Astrocyte (in vitro differentiated cells and primary cell): ENCODE data around the gene PLEKHA1. TPM values are rescaled to one million over a fixed set of nuclear protein-coding genes. Genes with fewer than 3 reads are reported as not detected.

ENCODE experiments used
- DNase-seq: peaks from one replicate; pipeline ENCODE4 v3.0.0-alpha.2; 2010; ENCODE audit warnings: low read depth
- FAIRE-seq: peaks from 2 replicates; lab custom pipeline; 2011; peaks lifted over from hg19 to GRCh38; lab: Jason Lieb, UNC
- H2AFZ ChIP-seq: 2 replicates; pipeline ENCODE4 v1.6.0; 2012; ENCODE audit warnings: low read depth, low read length, inconsistent platforms
- H3K27ac ChIP-seq: 2 replicates; pipeline ENCODE4 v1.5.1; 2011; ENCODE audit warnings: low read depth, low read length, inconsistent platforms
- H3K27me3 ChIP-seq: 2 replicates; pipeline ENCODE4 v1.6.0; 2011; ENCODE audit warnings: low read length, inconsistent platforms; ENCODE audit not compliant: insufficient read depth
- H3K36me3 ChIP-seq: 2 replicates; pipeline ENCODE4 v1.5.1; 2011; ENCODE audit warnings: low read length, inconsistent platforms; ENCODE audit not compliant: insufficient read depth
- H3K4me1 ChIP-seq: 2 replicates; pipeline ENCODE4 v1.5.1; 2011; ENCODE audit warnings: low read length, inconsistent platforms; ENCODE audit not compliant: insufficient read depth
- H3K4me2 ChIP-seq: 2 replicates; pipeline ENCODE4 v1.6.0; 2012; ENCODE audit warnings: low read length, inconsistent platforms
- H3K4me3 ChIP-seq: 2 replicates; pipeline ENCODE4 v1.5.1; 2011; ENCODE audit warnings: low read depth, mild to moderate bottlenecking, low read length, inconsistent platforms; ENCODE audit not compliant: insufficient read depth
- H3K79me2 ChIP-seq: 2 replicates; pipeline ENCODE4 v1.6.0; 2012; ENCODE audit warnings: mild to moderate bottlenecking, low read length, inconsistent platforms; ENCODE audit not compliant: insufficient read depth
- H3K9ac ChIP-seq: 2 replicates; pipeline ENCODE4 v1.6.0; 2012; ENCODE audit warnings: mild to moderate bottlenecking, low read length, inconsistent platforms
- H3K9me3 ChIP-seq: 2 replicates; pipeline ENCODE4 v1.5.1; 2012; ENCODE audit warnings: low read depth, mild to moderate bottlenecking, low read length, inconsistent platforms; ENCODE audit not compliant: insufficient read depth
- H4K20me1 ChIP-seq: 2 replicates; pipeline ENCODE4 v1.6.0; 2012; ENCODE audit warnings: low read length, inconsistent platforms; ENCODE audit not compliant: insufficient read depth
- H3K27ac Mint-ChIP-seq: one replicate; pipeline ENCODE4 v1.8.0; 2021; ENCODE audit warnings: mild to moderate bottlenecking, mixed read lengths; ENCODE audit not compliant: unreplicated experiment
- H3K27me3 Mint-ChIP-seq: one replicate; pipeline ENCODE4 v1.8.0; 2021; ENCODE audit warnings: low read depth, mixed read lengths; ENCODE audit not compliant: unreplicated experiment
- H3K36me3 Mint-ChIP-seq: one replicate; pipeline ENCODE4 v1.8.0; 2021; ENCODE audit warnings: low read depth, mixed read lengths; ENCODE audit not compliant: unreplicated experiment
- H3K4me1 Mint-ChIP-seq: one replicate; pipeline ENCODE4 v1.8.0; 2021; ENCODE audit warnings: low read depth, mixed read lengths; ENCODE audit not compliant: unreplicated experiment
- H3K4me3 Mint-ChIP-seq: one replicate; pipeline ENCODE4 v1.8.0; 2021; ENCODE audit warnings: mild to moderate bottlenecking, moderate library complexity, mixed read lengths; ENCODE audit not compliant: unreplicated experiment
- H3K9me3 Mint-ChIP-seq: one replicate; pipeline ENCODE4 v1.8.0; 2021; ENCODE audit warnings: mild to moderate bottlenecking, mixed read lengths; ENCODE audit not compliant: unreplicated experiment
- EZH2 ChIP-seq: IDR thresholded peaks from 2 replicates; pipeline ENCODE4 v1.6.1; 2012; ENCODE audit warnings: mild to moderate bottlenecking, low read length, inconsistent platforms; ENCODE audit not compliant: insufficient read depth
- total RNA-seq: library from RNA; stranded (reverse); gene quantifications from 2 replicates; pipeline ENCODE4 v1.2.1, GENCODE V29; 2021
- TF ChIP-seq, protein P1 (sequence below): IDR thresholded peaks from 2 replicates; pipeline ENCODE4 v1.5.1; 2011; ENCODE audit warnings: low read depth, mild to moderate bottlenecking, inconsistent platforms, low read length, moderate library complexity; ENCODE audit not compliant: insufficient read depth

PLEKHA1 gene
- total RNA-seq, 1 donor from 2014 or later: 31.7 TPM

DNA sequence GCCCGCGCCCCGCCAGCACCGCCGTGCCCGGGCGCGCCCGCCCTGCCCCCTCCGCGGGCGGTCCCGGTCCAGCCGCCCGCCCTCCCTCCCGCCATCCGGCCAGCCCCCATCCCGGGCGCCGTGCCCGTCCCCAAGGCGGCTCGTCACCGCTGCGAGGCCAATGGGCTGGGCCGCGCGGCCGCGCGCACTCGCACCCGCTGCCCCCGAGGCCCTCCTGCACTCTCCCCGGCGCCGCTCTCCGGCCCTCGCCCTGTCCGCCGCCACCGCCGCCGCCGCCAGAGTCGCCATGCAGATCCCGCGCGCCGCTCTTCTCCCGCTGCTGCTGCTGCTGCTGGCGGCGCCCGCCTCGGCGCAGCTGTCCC is 86.8 kb downstream of the PLEKHA1 start, which contains the start of gene HTRA1:
Gene HTRA1, plus strand, starts transcription at position 187 of the 362 bp plus-strand sequence. Its CDS starts 100 bp downstream, at position 287.
- Mint-ChIP-seq H3K27ac (no peak within 1 kb of the TSS), H3K27me3 (peaks cover 57% of the 10 kb centered on the region), H3K4me1 (peaks cover 20% of the 10 kb centered on the region), H3K9me3 (no peaks in the 10 kb centered on the region), H3K4me3 (peak within 1 kb of the TSS; percentile 87), H3K36me3 (peaks cover 11% of the 10 kb centered on the region)
- Histone ChIP-seq H4K20me1 (peaks cover 34% of the 10 kb centered on the region), H3K27me3 (peaks cover 5% of the 10 kb centered on the region), H3K36me3 (no peaks in the 10 kb centered on the region), H3K4me2 (peak within 1 kb of the TSS; percentile 94), H3K79me2 (peaks cover 21% of the 10 kb centered on the region), H3K4me3 (peak within 1 kb of the TSS; percentile 74), H3K9me3 (no peaks in the 10 kb centered on the region), H3K9ac (peak within 1 kb of the TSS; percentile 74), H3K4me1 (peaks cover 24% of the 10 kb centered on the region), H3K27ac (no peak within 1 kb of the TSS), H2AFZ (peak within 1 kb of the TSS; percentile 81)
- no peak for FAIRE-seq
- DNase-seq: no peak
- TF ChIP-seq EZH2: no peak
- TF ChIP-seq, protein P1, sequence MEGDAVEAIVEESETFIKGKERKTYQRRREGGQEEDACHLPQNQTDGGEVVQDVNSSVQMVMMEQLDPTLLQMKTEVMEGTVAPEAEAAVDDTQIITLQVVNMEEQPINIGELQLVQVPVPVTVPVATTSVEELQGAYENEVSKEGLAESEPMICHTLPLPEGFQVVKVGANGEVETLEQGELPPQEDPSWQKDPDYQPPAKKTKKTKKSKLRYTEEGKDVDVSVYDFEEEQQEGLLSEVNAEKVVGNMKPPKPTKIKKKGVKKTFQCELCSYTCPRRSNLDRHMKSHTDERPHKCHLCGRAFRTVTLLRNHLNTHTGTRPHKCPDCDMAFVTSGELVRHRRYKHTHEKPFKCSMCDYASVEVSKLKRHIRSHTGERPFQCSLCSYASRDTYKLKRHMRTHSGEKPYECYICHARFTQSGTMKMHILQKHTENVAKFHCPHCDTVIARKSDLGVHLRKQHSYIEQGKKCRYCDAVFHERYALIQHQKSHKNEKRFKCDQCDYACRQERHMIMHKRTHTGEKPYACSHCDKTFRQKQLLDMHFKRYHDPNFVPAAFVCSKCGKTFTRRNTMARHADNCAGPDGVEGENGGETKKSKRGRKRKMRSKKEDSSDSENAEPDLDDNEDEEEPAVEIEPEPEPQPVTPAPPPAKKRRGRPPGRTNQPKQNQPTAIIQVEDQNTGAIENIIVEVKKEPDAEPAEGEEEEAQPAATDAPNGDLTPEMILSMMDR: no peak

DNA sequence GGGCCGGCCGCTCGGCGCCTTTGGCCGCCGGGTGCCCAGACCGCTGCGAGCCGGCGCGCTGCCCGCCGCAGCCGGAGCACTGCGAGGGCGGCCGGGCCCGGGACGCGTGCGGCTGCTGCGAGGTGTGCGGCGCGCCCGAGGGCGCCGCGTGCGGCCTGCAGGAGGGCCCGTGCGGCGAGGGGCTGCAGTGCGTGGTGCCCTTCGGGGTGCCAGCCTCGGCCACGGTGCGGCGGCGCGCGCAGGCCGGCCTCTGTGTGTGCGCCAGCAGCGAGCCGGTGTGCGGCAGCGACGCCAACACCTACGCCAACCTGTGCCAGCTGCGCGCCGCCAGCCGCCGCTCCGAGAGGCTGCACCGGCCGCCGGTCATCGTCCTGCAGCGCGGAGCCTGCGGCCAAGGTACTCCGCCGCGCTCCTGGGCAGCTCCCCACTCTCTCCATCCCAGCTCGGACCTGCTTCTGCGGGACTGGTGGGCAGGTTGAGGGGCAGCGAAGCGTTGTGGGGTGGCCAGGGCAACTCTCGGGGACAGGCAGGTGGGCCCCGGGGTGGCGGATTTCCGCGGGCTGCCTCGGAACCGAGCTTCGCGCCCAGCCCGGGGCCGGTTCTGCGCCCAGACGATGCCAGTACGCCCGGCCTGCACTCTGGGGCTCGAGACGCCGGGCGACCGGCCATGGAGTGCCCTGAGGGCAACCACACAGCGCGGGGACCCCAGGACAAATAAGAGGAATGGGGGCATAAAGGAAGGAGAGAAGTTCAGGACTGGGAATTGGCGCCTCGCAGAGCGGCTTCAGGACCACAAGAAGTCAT is 87.4 kb downstream of the PLEKHA1 start:
- Histone ChIP-seq H3K27me3 (peaks cover 5% of the 10 kb centered on the region), H3K4me2 (peak overlapping the region; percentile 94), H3K36me3 (no peaks in the 10 kb centered on the region), H3K9me3 (no peaks in the 10 kb centered on the region), H3K4me1 (peaks cover 24% of the 10 kb centered on the region), H3K79me2 (peaks cover 23% of the 10 kb centered on the region), H3K9ac (peak overlapping the region; percentile 74), H3K27ac (no peak overlapping the region), H4K20me1 (peaks cover 40% of the 10 kb centered on the region), H2AFZ (peak overlapping the region; percentile 81), H3K4me3 (peak overlapping the region; percentile 74)
- H3K27ac Mint-ChIP-seq: no peak overlapping the region
- H3K4me3 Mint-ChIP-seq: peak overlapping the region; percentile 87
- FAIRE-seq (no peak), DNase-seq (no peak)
- peaks cover 20% of the 10 kb centered on the region for H3K4me1 Mint-ChIP-seq
- peaks cover 60% of the 10 kb centered on the region for H3K27me3 Mint-ChIP-seq
- H3K36me3 Mint-ChIP-seq: peaks cover 11% of the 10 kb centered on the region
- TF ChIP-seq, protein P1: no peak
- TF ChIP-seq EZH2: no peak
- no peaks in the 10 kb centered on the region for H3K9me3 Mint-ChIP-seq
